HepG2 (cell line): ENCODE measurements around the gene ELN.

Experiments used
- JUND ChIP-seq: sonication (generic); formaldehyde crosslinking; IDR thresholded peaks from 2 replicates; pipeline ENCODE4 v1.8.0; 2022; ENCODE audit warnings: mild to moderate bottlenecking, missing genetic modification reagents
- POLR2A ChIP-seq, 2 experiments: IDR thresholded peaks; 2 replicates each; pipeline ENCODE4 v1.6.1; 2011; ENCODE audit warnings: low read depth in 2 of 2, low read length in 2 of 2, mild to moderate bottlenecking in 1 of 2, moderate library complexity in 1 of 2; ENCODE audit not compliant: insufficient read depth in 1 of 2
- TBL1XR1 ChIP-seq: fragments of 150-350 bp; IDR thresholded peaks from 2 replicates; pipeline ENCODE4 v1.6.1; 2014; ENCODE audit warnings: borderline replicate concordance, low read length; ENCODE audit not compliant: partially characterized antibody
- ZNF296 ChIP-seq: sonication (generic); formaldehyde crosslinking; conservative IDR thresholded peaks from 2 replicates; pipeline ENCODE4 v1.5.0; 2020; ENCODE audit warnings: mild to moderate bottlenecking, missing genetic modification reagents
- TF ChIP-seq, protein P1 (sequence below): sonication (generic); formaldehyde crosslinking; IDR thresholded peaks from 2 replicates; pipeline ENCODE4 v1.8.1; 2022; ENCODE audit warnings: low read depth, mild to moderate bottlenecking, missing genetic modification reagents
- TF ChIP-seq, protein P2 (sequence below): sonication (generic); formaldehyde crosslinking; IDR thresholded peaks from 2 replicates; pipeline ENCODE4 v1.5.0; 2020; ENCODE audit warnings: mild to moderate bottlenecking, missing genetic modification reagents, moderate library complexity
- TF ChIP-seq, protein P3 (sequence below): IDR thresholded peaks from 2 replicates; pipeline ENCODE4 v1.6.1; 2018; ENCODE audit warnings: missing genetic modification reagents, mild to moderate bottlenecking, missing compliant biosample characterization

DNA sequence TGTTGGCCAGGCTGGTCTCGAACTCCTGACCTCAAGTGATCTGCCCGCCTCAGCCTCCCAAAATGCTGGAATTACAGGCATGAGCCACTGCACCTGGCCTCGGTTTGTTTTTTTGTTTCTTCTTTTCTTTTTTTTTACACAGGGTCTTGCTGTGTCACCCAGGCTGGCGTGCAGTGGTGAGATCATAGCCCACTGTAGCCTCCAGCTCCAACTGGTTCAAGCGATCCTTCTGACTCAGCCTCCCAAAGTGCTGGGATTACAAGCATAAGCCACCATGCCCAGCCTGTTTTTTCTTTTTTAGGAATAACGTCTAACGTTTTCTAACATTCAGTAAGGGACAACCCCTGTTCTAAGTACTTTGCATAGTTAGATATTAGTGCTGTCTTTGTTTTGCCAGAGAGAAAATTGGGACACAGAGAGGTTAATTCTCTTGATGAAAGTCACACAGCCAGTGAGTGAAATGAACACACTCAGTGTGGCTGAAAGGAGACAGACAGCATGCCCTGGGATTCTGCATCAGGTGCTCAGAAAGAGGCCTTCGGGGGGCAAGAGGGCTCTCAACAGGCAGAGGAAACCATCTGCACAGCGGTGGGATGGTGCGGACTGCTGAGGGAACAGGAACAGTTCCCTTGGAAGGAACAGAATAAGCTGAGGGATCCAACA is 59.9 kb downstream of the ELN start:
- TF ChIP-seq POLR2A (IDR thresholded peaks at IDR 0.05; ENCODE audit: insufficient read depth in 1 of 2, low read depth in 2 of 2, low read length in 2 of 2) (no peak), JUND (no peak), ZNF296 (CRISPR knock-in tag) (no peak), TBL1XR1 (no peak)
- TF ChIP-seq, protein P1, sequence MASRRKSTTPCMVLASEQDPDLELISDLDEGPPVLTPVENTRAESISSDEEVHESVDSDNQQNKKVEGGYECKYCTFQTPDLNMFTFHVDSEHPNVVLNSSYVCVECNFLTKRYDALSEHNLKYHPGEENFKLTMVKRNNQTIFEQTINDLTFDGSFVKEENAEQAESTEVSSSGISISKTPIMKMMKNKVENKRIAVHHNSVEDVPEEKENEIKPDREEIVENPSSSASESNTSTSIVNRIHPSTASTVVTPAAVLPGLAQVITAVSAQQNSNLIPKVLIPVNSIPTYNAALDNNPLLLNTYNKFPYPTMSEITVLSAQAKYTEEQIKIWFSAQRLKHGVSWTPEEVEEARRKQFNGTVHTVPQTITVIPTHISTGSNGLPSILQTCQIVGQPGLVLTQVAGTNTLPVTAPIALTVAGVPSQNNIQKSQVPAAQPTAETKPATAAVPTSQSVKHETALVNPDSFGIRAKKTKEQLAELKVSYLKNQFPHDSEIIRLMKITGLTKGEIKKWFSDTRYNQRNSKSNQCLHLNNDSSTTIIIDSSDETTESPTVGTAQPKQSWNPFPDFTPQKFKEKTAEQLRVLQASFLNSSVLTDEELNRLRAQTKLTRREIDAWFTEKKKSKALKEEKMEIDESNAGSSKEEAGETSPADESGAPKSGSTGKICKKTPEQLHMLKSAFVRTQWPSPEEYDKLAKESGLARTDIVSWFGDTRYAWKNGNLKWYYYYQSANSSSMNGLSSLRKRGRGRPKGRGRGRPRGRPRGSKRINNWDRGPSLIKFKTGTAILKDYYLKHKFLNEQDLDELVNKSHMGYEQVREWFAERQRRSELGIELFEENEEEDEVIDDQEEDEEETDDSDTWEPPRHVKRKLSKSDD (CRISPR knock-in tag), result no peak
- TF ChIP-seq, protein P2, sequence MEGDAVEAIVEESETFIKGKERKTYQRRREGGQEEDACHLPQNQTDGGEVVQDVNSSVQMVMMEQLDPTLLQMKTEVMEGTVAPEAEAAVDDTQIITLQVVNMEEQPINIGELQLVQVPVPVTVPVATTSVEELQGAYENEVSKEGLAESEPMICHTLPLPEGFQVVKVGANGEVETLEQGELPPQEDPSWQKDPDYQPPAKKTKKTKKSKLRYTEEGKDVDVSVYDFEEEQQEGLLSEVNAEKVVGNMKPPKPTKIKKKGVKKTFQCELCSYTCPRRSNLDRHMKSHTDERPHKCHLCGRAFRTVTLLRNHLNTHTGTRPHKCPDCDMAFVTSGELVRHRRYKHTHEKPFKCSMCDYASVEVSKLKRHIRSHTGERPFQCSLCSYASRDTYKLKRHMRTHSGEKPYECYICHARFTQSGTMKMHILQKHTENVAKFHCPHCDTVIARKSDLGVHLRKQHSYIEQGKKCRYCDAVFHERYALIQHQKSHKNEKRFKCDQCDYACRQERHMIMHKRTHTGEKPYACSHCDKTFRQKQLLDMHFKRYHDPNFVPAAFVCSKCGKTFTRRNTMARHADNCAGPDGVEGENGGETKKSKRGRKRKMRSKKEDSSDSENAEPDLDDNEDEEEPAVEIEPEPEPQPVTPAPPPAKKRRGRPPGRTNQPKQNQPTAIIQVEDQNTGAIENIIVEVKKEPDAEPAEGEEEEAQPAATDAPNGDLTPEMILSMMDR, result no peak
- TF ChIP-seq, protein P3, sequence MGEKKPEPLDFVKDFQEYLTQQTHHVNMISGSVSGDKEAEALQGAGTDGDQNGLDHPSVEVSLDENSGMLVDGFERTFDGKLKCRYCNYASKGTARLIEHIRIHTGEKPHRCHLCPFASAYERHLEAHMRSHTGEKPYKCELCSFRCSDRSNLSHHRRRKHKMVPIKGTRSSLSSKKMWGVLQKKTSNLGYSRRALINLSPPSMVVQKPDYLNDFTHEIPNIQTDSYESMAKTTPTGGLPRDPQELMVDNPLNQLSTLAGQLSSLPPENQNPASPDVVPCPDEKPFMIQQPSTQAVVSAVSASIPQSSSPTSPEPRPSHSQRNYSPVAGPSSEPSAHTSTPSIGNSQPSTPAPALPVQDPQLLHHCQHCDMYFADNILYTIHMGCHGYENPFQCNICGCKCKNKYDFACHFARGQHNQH (CRISPR knock-in tag), result no peak
